Activated CD8-positive, alpha-beta T cell treated with anti-CD3 and anti-CD28 coated beads for 36 hours (primary cell): ENCODE results near the gene ZNF3. TPM values are rescaled to one million over a fixed set of nuclear protein-coding genes. Genes with fewer than 3 reads are reported as not detected.
"Not testable (repeated sequence)": the region's sequence is repeated elsewhere in the genome, so short reads cannot be mapped to it uniquely, and the experiment has no call there.

ENCODE experiments used
- ATAC-seq: fragments of 200-7000 bp; cut with Tn5 transposase; one replicate; pipeline ENCODE4 v1.10.0; 2021; ENCODE audit warnings: mild to moderate bottlenecking, moderate library complexity
- CTCF ChIA-PET: fragments of 350-600 bp; sonication (Branson Sonifier 250); formaldehyde crosslinking; loops from one replicate; lab custom pipeline; 2021; ENCODE audit warnings: antibody characterized with exemption; lab: Charles Lee
- POLR2A ChIA-PET: fragments of 350-600 bp; sonication (Branson Sonifier 250); formaldehyde crosslinking; loops from one replicate; lab custom pipeline; 2021; ENCODE audit warnings: antibody characterized with exemption; lab: Charles Lee
- DNase-seq: peaks from one replicate; pipeline ENCODE4 v3.0.0-alpha.2; 2020
- H3K27ac Mint-ChIP-seq: one replicate; pipeline ENCODE4 v1.8.0; 2021; ENCODE audit warnings: mild to moderate bottlenecking, mixed read lengths
- H3K27me3 Mint-ChIP-seq: one replicate; pipeline ENCODE4 v1.8.0; 2021; ENCODE audit warnings: mixed read lengths
- H3K36me3 Mint-ChIP-seq: one replicate; pipeline ENCODE4 v1.8.0; 2021; ENCODE audit warnings: low read depth, mixed read lengths
- H3K4me1 Mint-ChIP-seq: one replicate; pipeline ENCODE4 v1.8.0; 2021; ENCODE audit warnings: low read depth, mixed read lengths
- H3K4me3 Mint-ChIP-seq: one replicate; pipeline ENCODE4 v1.8.0; 2021; ENCODE audit warnings: mild to moderate bottlenecking, moderate library complexity, mixed read lengths
- H3K9me3 Mint-ChIP-seq: one replicate; pipeline ENCODE4 v1.8.0; 2021; ENCODE audit warnings: mixed read lengths
- CTCF ChIP-seq: fragments of 200-600 bp; IDR thresholded peaks from one replicate; pipeline ENCODE4 v1.8.0; 2022; ENCODE audit warnings: antibody characterized with exemption, mild to moderate bottlenecking
- intact Hi-C: fragments of 100-400 bp; cut with micrococcal nuclease; formaldehyde crosslinking; loops from one replicate; pipeline ENCODE4 v1.10.0; 2022
- total RNA-seq, 2 experiments: library from RNA; stranded (reverse); gene quantifications; one replicate each; pipeline ENCODE4 v1.2.3, GENCODE V29; 2021

Gene ZNF3
- total RNA-seq = 10 to 100 TPM; 16.4 to 18.9 TPM

GRCh38 chr7:100081535-100082102 is at the start of gene ZNF3:
ZNF3 (minus strand) TSS chr7:100081723; CDS start chr7:100077357, 4,366 bp downstream.
- Mint-ChIP-seq H3K27ac (peak within 1 kb of the TSS; percentile 87), H3K4me3 (peak within 1 kb of the TSS; percentile 87), H3K9me3 (no peaks in the 10 kb centered on the region), H3K27me3 (no peaks in the 10 kb centered on the region), H3K36me3 (peaks cover 19% of the 10 kb centered on the region), H3K4me1 (peaks cover 21% of the 10 kb centered on the region)
- peak; percentile 96 for TF ChIP-seq CTCF
- intact Hi-C loops = loop anchor here (5.0 to 10.0 kb wide), 2 partner anchors 89 to 167 kb away; partner anchors contain the start of gene TRIM4
- peak; percentile 83 for ATAC-seq
- CTCF ChIA-PET = interaction anchor here (0.7 to 1.2 kb wide), 9 partner anchors 10 to 168 kb away, joined by 3 to 7 read pairs (median 3); partner anchors contain the start of genes AP4M1 and MCM7
- DNase-seq = peak; percentile 99
- POLR2A ChIA-PET = interaction anchor here (0.6 to 3.1 kb wide), 11 partner anchors 10 to 348 kb away, joined by 3 to 25 read pairs (median 3); partner anchors contain the start of genes MCM7 and MEPCE

- Mint-ChIP-seq H3K27ac (no peak overlapping the region), H3K36me3 (peaks cover 1% of the 10 kb centered on the region), H3K4me3 (no peak overlapping the region), H3K4me1 (peaks cover 8% of the 10 kb centered on the region), H3K27me3 (no peaks in the 10 kb centered on the region), H3K9me3 (no peaks in the 10 kb centered on the region)
- DNase-seq (peak; percentile 94), ATAC-seq (peak; percentile 30)
- peak; percentile 98 for TF ChIP-seq CTCF
- intact Hi-C loops = loop anchor here (10.0 kb wide), 1 partner anchor 274 kb away; no protein-coding TSS in a partner anchor
- ChIA-PET POLR2A (interaction anchor here (1.4 to 1.6 kb wide), 2 partner anchors 16 to 30 kb away, joined by 4 to 5 read pairs; partner anchors contain the start of gene MCM7), CTCF (interaction anchor here (0.6 to 5.5 kb wide), 48 partner anchors 9 to 616 kb away, joined by 3 to 60 read pairs (median 4); partner anchors contain the start of genes AP4M1, COPS6, GAL3ST4 and GJC3)
Observed at GRCh38 chr7:100130608-100131453, 49.3 kb upstream of the ZNF3 start.

- not testable (repeated sequence) for H3K9me3 Mint-ChIP-seq, H3K36me3 Mint-ChIP-seq, ATAC-seq, H3K27me3 Mint-ChIP-seq, DNase-seq, H3K4me3 Mint-ChIP-seq, H3K27ac Mint-ChIP-seq
- intact Hi-C loops = loop anchor here (10.0 kb wide), 1 partner anchor 275 kb away; no protein-coding TSS in a partner anchor
- H3K4me1 Mint-ChIP-seq = peaks cover 13% of the 10 kb centered on the region
- CTCF ChIA-PET = interaction anchor here (0.6 to 5.5 kb wide), 42 partner anchors 8 to 615 kb away, joined by 3 to 60 read pairs (median 5); partner anchors contain the start of genes AP4M1, COPS6, GAL3ST4 and GJC3
- POLR2A ChIA-PET = interaction anchor here (1.6 kb wide), 1 partner anchor 29 kb away, joined by 4 read pairs; the partner anchor contains the start of gene MCM7
Observed at GRCh38 chr7:100130220-100130607, 48.7 kb upstream of the ZNF3 start.

GRCh38 chr7:100128637-100128963 is 47.1 kb upstream of the ZNF3 start:
- intact Hi-C loops = loop anchor here (10.0 kb wide), 1 partner anchor 214 kb away; the partner anchor contains the start of gene TRIM4
- peak overlapping the region; percentile 72 for H3K27ac Mint-ChIP-seq
- DNase-seq (no peak), ATAC-seq (no peak)
- peaks cover 22% of the 10 kb centered on the region for H3K4me1 Mint-ChIP-seq
- H3K9me3 Mint-ChIP-seq = no peaks in the 10 kb centered on the region
- peak overlapping the region; percentile 99 for H3K4me3 Mint-ChIP-seq
- CTCF ChIA-PET = interaction anchor here (0.6 to 2.8 kb wide), 12 partner anchors 12 to 460 kb away, joined by 3 to 14 read pairs (median 4); partner anchors contain the start of genes AP4M1, LAMTOR4 and MCM7
- TF ChIP-seq CTCF = no peak
- POLR2A ChIA-PET = interaction anchor here (0.5 to 4.9 kb wide), 8 partner anchors 14 to 201 kb away, joined by 3 to 43 read pairs (median 3); partner anchors contain the start of genes AP4M1 and MCM7
- no peaks in the 10 kb centered on the region for H3K27me3 Mint-ChIP-seq
- H3K36me3 Mint-ChIP-seq = peaks cover 1% of the 10 kb centered on the region
